ENCODE measurements around the gene PDE11A. TPM values are rescaled to one million over a fixed set of nuclear protein-coding genes. Genes with fewer than 3 reads are reported as not detected.

The PDE11A gene
- total RNA-seq, 4 donors from 2014 or later: 0.37 to 1.2 (median 1.1) TPM; not detected in 1

DNA sequence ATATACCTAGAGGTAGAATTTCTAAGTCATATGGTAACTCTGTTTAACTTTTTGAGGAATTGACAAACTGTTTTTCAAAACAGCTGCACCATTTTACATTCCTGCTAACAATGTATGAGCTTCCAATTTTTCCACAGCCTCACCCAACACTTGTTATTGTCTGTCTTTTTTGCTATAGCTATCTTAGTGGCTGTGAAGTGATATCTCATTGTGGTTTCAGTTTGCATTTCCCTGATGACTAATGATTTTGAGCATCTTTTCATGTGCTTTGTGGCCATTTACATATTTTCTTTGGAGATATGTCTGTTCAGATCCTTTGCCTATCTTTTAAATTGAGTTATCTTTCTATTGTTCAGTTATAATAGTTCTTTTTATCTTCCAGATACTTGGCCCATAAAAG is 406.2 kb downstream of the PDE11A start:
- H3K27ac ChIP-seq: no peak overlapping the region
- H3K4me1 ChIP-seq: no peaks in the 10 kb centered on the region
- H3K9me3 ChIP-seq: no peaks in the 10 kb centered on the region
- H3K27me3 ChIP-seq: no peaks in the 10 kb centered on the region
- TF ChIP-seq EP300 (IDR thresholded peaks at IDR 0.05; ENCODE audit: low read depth): no peak
- no peak for TF ChIP-seq POLR2AphosphoS5 (IDR thresholded peaks at IDR 0.05)
- TF ChIP-seq, protein P1, sequence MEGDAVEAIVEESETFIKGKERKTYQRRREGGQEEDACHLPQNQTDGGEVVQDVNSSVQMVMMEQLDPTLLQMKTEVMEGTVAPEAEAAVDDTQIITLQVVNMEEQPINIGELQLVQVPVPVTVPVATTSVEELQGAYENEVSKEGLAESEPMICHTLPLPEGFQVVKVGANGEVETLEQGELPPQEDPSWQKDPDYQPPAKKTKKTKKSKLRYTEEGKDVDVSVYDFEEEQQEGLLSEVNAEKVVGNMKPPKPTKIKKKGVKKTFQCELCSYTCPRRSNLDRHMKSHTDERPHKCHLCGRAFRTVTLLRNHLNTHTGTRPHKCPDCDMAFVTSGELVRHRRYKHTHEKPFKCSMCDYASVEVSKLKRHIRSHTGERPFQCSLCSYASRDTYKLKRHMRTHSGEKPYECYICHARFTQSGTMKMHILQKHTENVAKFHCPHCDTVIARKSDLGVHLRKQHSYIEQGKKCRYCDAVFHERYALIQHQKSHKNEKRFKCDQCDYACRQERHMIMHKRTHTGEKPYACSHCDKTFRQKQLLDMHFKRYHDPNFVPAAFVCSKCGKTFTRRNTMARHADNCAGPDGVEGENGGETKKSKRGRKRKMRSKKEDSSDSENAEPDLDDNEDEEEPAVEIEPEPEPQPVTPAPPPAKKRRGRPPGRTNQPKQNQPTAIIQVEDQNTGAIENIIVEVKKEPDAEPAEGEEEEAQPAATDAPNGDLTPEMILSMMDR (IDR thresholded peaks at IDR 0.05): no peak
- no peak for TF ChIP-seq POLR2A (IDR thresholded peaks at IDR 0.05)
- no peak for DNase-seq
- no peak overlapping the region for H3K4me3 ChIP-seq
- intact Hi-C loops (cut with DNase I; ENCODE audit: low total_unique reads) (no loop called here), in situ Hi-C loops (cut with MboI; ENCODE audit: low pct_ligation_motif_present in 1 of 4, low pct_unique_long_range_greater_than_20kb in 1 of 4, low sequenced_read_pairs in 3 of 4) (no loop called here)
- H3K36me3 ChIP-seq: no peaks in the 10 kb centered on the region

DNA sequence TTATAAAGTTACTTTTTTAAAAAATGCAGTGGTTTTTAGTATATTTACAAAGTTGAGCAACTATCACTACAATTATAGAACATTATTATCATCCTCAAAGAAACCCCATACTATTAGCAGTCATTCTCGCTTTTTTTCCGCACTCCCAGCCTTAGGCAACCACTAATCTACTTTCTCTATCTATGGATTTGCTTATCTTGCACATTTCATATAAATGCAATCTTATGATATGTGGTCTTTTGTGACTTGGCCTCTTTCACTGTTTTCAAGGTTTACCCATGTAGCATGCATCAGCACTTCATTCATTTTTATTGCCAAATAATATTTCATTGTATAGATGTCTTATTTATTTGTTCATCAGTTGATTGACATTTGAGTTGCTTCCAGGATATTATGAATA is 406.6 kb downstream of the PDE11A start:
- TF ChIP-seq EP300 (IDR thresholded peaks at IDR 0.05; ENCODE audit: low read depth): no peak
- TF ChIP-seq, protein P1 (IDR thresholded peaks at IDR 0.05): no peak
- TF ChIP-seq POLR2A (IDR thresholded peaks at IDR 0.05): no peak
- TF ChIP-seq POLR2AphosphoS5 (IDR thresholded peaks at IDR 0.05): no peak
- Histone ChIP-seq H3K4me3 (no peak overlapping the region), H3K9me3 (no peaks in the 10 kb centered on the region), H3K27ac (no peak overlapping the region), H3K36me3 (no peaks in the 10 kb centered on the region), H3K27me3 (no peaks in the 10 kb centered on the region), H3K4me1 (no peaks in the 10 kb centered on the region)
- no peak for DNase-seq
- WGBS, 2 donors (ENCODE audit: low coverage in 1 of 2): 41 to 50% methylated on average over 2 of the region's 2 CpGs
- intact Hi-C loops (cut with DNase I; ENCODE audit: low total_unique reads): no loop called here
- in situ Hi-C loops (cut with MboI; ENCODE audit: low pct_ligation_motif_present in 1 of 4, low pct_unique_long_range_greater_than_20kb in 1 of 4, low sequenced_read_pairs in 3 of 4): no loop called here

DNA sequence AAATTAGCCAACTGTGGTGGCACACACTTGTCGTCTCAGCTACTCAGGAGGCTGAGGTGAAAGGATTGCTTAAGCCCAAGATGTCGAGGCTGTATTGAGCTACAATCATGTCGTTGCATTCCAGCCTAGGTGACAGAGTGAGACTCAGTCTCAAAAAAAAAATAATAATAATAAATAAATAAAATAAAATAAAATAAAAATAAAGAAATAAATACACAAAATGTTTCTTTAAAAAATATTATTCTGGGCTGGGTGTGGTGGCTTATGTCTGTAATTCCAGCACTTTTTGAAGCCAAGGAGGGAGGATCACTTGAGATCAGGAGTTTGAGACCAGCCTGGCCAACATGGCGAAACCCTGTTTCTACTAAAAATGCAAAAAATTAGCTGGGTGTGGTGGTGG is 407.2 kb downstream of the PDE11A start:
- Histone ChIP-seq H3K4me1 (no peaks in the 10 kb centered on the region), H3K9me3 (no peaks in the 10 kb centered on the region), H3K27me3 (no peaks in the 10 kb centered on the region), H3K27ac (no peak overlapping the region), H3K4me3 (no peak overlapping the region), H3K36me3 (no peaks in the 10 kb centered on the region)
- intact Hi-C loops (cut with DNase I; ENCODE audit: low total_unique reads): no loop called here
- no peak for DNase-seq
- TF ChIP-seq, protein P1 (IDR thresholded peaks at IDR 0.05): no peak
- TF ChIP-seq POLR2AphosphoS5 (IDR thresholded peaks at IDR 0.05) (no peak), EP300 (IDR thresholded peaks at IDR 0.05; ENCODE audit: low read depth) (no peak), POLR2A (IDR thresholded peaks at IDR 0.05) (no peak)
- in situ Hi-C loops (cut with MboI; ENCODE audit: low pct_ligation_motif_present in 1 of 4, low pct_unique_long_range_greater_than_20kb in 1 of 4, low sequenced_read_pairs in 3 of 4): no loop called here
- whole genome bisulfite sequencing, 2 donors (ENCODE audit: low coverage in 1 of 2): 69 to 75% methylated on average over 4 of the region's 4 CpGs

DNA sequence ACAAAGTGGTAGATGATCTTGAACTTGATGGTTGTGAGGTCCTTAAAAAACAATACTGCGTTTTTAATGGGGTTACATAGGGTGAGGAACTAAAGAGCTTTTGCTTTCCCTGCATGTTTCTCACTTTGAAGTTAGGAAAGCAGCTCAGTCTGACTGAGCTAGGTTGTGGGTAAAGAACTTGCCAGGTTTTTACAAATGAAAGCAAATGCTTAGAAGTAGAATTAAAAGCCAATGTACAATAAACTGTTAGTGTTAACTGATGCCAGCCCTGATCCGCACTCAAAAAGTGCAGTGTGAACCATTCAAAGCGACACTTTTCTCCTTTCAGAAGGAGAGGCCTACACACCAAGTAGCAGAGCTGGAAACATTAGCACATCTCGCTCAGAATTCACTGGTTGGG is 409.7 kb downstream of the PDE11A start:
- no peak for TF ChIP-seq EP300 (IDR thresholded peaks at IDR 0.05; ENCODE audit: low read depth)
- no peak for TF ChIP-seq POLR2AphosphoS5 (IDR thresholded peaks at IDR 0.05)
- TF ChIP-seq POLR2A (IDR thresholded peaks at IDR 0.05): no peak
- TF ChIP-seq, protein P1 (IDR thresholded peaks at IDR 0.05): no peak
- H3K4me1 ChIP-seq: no peaks in the 10 kb centered on the region
- WGBS, 2 donors (ENCODE audit: low coverage in 1 of 2): 70 to 71% methylated on average over 2 to 4 of the region's 4 CpGs
- in situ Hi-C loops (cut with MboI; ENCODE audit: low pct_ligation_motif_present in 1 of 4, low pct_unique_long_range_greater_than_20kb in 1 of 4, low sequenced_read_pairs in 3 of 4) (no loop called here), intact Hi-C loops (cut with DNase I; ENCODE audit: low total_unique reads) (no loop called here)
- DNase-seq: no peak
- no peak overlapping the region for H3K4me3 ChIP-seq
- no peak overlapping the region for H3K27ac ChIP-seq
- no peaks in the 10 kb centered on the region for H3K27me3 ChIP-seq
- no peaks in the 10 kb centered on the region for H3K9me3 ChIP-seq
- H3K36me3 ChIP-seq: no peaks in the 10 kb centered on the region

Measured in transverse colon (tissue), 4 donors.